HPDE6-E6E7 (cell line): ENCODE measurements around the gene CERS1.

Experiments
- DNase-seq: peaks from one replicate; pipeline ENCODE4 v3.0.0; 2011; ENCODE audit warnings: missing footprints; ENCODE audit errors: extremely low spot score

The CERS1 gene

DNA sequence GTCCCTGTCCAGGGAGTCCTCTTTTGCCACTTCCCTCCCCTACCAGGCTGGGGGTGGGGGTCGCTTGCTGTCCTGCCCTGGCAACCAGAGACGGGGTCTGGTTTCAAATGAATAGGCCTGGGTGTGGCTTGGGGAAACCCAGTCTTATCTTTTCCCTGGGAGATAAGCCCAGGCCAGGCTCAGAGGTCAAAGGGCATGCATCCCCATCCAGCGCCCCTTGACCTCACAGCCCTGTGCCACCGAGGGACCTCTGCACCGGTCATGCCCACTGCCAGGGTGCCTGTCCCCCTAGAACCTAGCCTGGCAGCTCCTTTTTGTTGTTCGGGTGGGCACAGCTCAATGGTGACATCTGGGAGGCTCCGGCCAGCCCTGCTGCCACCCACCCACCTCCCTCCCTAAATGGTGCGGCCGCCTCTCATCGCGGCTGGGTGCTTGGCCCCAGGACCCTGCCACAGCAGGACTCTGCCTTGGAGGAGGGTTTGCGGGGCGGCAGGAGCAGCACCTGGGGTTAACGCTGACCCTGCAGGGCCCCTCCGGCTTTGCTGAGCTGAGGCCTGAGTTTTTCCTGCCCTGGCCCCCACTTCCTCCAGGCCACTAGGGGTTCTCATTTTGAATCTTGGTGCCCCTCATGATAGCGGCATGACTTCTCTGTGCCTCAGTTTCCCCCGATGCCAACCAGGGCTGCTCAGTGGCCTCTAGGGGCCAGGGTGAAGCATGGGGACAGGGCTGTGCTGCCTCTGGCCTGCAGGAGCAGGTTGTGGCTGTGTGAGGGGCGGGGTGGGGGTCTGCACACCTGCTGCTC is 2.9 kb upstream of the CERS1 start:
- no peak for DNase-seq

DNA sequence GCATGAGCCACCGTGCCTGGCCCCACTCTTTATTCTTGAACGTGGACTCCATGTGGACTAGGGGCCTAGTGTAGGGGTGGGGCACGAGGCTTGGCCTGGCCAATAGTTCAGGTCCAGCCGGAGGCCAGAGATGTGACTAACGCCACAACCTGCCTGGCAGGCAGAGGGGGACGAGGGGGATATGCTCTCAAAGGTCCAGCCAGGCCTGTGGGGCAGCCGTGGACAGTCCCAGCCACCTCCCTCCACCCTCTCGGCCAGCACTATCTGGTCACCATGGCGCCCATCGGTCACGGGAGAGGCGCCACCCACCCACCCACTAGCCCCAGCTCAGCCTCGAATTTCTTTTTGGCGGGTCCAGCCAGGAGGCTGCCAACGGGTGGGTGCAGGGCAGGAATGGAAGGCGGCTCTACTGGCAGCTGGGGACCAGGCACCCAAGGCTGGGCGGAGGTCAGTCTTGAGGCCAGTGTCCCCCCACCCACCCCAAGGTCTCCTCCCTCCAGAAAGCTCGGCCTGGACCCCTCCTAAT is 2.2 kb upstream of the CERS1 start:
- no peak for DNase-seq

DNA sequence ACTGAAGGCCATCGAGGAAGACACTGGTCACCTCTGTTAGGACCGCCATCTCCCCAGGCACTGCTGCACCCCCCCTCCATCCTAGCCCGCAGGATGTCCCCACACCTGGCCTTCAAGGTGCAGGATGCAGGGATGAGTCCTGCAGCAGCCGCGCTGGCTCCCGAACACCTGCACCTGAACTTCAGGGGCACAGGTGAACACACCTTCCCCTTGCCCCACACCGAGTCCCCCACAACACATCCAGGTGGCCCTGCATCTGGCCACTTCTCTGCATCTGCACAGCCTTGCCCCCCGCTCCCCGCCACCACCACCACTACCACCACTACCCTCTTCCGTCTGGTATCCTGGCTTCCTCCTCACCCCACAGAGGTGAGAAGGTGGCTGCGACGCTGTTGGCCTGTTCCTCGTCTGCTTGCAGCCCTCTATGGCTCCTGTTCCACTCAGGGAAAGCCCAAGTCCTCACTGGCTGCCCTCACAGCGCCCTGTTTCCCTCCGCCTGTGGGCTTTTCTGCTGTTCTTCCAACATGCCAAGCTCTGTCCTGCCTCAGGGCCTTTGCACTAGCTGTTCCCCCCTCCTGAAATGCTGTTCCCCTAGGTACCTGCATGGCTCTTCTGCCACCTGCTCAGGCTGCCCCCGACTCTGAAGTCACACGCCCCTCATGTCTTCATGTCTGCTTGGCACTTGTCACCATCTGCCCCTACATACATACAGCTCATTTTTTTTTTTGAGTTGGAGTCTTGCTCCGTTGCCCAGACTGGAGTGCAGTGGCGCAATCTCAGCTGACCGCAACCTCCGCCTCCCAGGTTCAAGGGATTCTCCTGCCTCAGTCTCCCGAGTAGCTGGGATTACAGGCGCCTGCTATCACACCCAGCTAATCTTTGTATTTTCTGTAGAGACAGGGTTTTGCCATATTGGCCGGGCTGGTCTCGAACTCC is 1.4 kb upstream of the CERS1 start:
- no peak for DNase-seq

DNA sequence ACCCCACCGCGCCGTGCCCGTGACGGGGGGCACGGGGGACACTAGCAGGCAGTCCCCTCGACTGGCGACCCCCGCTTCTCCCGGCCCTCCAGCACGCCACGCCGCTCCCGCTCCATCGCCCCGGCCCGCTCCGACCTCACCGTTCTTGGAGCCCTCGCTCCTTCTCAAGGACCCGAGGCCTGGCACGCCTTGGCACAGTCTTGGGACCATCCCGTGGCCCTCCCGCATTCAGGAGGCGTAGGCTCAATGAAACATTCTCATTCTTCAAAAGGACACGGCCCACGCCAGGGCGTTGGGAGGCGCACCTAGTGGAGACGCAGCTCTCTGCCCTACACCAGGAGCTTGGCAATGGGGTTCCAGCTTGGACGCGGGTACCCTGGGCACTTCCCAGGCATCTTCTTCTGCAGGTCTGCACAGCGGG is 473 bp upstream of the CERS1 start:
- DNase-seq, result no peak

DNA sequence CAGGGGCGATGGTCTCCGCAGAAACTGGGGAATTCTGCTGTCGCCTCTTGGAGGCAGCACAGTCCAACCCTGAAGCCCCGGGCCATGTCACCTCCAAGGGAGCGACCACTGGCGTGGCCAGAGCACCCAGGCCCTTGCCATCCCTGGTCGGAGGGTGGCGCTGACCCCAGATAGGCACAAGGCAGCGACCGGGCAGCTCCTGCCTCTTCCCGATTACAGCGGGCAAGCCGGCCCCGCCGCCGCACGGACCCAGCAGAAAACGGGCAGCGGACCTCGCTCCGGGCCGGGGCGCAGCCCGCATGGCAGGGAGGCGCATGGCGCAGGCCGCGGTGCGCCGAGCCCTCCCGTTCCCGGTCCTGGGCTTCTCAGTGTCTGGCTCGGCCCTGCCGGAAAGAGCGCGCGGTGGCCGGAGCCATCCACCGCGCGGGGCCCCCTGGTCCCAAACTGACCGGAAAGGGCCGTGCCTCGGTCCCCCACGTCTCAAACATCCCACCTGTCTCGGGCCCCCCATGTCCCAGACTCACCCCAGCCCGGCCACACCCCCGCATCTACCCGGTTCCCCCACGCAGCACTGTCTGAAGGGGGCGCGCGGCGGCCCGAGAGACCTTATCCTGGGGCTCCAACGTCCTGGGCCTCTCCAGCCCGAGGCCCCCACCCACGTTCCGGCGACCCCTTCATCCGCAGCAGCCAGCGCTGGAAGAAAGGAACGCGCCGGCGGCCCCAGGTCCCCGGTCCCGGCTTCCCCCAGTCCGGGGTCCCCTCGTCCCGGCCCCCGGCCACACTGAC is 727 bp downstream of the CERS1 start:
- no peak for DNase-seq

DNA sequence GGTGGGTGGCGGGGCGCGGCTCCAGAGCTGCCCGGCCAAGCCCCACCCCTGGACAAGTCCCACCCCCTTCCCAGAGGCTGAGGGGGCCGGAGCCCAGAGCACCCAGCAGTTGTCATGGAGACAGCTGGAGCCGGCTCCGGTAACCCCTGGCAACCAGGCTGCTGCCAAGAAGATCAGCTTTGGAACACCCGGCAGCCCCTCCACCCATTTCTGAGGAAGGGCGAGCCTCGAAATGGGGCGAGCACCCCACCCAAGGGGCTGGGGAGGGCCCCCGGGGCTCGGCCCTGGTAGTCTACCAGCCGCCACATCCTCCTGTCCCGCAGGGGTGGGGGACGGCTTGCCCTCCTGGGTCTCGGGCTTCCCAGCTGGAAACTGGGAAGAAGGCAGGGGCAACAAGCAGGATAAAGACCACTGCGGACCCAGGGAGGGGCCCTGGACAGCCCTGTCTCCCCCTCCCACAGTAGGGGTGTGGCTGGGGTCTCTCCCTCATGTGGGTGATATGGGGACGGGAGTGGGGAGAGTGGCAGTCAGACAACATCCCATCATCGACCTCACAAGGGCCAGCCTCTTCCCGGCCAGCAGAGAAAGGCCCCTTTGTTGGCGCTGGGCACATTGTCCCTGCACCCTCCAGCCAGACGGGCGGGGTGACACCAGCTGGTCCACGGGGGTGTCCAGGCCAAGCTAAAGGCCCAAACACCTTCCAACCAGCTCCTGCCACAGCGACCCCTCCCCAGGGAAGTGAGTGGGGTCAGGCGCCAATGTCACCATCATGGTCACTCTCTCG is 1.5 kb downstream of the CERS1 start:
- DNase-seq, result no peak

DNA sequence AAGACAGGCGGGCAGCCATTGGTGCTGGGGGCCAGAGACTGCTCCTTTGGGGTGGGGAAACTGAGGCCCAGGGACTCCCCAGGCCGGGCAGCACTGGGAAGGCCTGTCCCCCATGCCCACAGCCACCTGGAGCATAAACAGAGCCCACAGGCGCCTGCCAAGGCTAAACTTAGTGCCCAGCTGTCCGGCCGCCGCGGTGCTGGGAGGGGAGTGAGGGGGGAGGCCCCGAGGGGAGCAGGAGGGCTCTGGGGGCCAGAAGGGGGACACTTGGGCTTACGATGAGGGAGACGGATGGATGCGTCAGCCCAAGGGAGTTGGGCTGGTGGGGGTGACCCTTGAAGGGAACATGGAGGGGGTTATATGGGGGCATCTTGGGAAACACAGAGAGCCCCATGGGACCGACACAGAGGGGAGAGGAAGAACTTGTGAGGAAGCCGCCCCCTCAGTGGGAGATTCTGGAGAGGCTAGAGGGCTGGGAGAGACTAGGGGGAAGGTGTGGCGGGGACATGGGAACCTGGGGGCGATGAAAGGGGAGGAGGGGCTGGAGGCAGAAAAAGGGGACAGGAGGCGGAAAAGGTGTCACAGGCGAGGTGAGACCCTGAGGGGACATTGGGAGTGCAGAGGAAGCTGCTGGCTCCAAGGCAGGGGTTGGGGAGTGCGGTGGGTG is 2.2 kb downstream of the CERS1 start:
- no peak for DNase-seq

DNA sequence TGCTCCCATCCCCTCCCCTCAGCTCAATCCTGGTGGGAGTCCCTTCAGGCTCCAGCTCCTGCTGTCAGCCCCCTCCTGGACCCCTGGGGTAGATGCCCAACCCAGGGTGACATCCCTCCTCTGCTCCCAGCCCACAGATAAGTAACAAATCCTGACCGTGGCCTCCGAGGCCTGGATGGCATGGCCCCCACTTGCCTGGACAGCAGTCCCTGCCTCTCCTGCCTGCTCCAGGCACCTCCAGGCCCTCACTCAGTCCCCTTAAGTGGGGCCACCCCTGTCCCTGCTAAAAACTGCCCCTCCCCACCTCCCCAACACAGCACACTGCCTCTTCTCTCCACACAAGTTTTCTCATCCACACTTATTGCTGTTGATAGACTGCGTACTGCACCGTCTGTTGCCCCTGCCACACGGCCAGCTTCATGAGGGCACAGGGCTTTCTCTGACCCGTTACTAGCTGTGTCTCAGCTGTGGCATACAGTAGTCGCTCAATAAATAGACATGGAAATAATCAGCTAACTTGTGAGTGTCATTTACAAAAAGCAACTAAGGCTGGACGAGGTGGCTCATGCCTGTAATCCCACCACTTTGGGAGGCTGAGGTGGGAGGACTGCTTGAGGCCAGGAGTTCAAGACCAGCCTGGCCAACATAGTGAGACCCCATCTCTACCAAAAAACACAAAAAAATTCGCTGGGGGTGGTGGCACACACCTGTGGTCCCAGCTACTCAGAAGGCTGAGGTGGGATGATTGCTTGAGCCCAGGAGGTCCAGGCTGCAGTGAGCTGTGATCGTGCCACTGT is 5.8 kb downstream of the CERS1 start:
- no peak for DNase-seq

DNA sequence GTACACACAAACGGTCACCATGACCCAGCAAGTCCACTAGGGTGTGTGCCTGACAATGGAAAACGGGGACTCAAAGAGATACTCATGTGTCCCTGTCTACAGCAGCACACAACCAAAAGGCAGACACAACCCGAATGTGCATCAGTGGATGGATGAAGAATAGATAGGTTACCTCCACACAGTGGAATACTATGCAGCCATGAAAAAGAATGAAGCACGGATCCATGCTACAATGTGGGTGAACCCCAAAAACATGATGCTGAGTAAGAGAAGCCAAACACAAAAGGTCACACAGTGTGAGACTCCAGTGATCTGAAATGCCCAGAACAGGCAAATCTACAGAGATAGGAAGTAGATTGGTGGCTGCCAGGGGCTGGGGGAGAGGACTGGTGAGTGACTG is 9.0 kb downstream of the CERS1 start:
- DNase-seq, result no peak

DNA sequence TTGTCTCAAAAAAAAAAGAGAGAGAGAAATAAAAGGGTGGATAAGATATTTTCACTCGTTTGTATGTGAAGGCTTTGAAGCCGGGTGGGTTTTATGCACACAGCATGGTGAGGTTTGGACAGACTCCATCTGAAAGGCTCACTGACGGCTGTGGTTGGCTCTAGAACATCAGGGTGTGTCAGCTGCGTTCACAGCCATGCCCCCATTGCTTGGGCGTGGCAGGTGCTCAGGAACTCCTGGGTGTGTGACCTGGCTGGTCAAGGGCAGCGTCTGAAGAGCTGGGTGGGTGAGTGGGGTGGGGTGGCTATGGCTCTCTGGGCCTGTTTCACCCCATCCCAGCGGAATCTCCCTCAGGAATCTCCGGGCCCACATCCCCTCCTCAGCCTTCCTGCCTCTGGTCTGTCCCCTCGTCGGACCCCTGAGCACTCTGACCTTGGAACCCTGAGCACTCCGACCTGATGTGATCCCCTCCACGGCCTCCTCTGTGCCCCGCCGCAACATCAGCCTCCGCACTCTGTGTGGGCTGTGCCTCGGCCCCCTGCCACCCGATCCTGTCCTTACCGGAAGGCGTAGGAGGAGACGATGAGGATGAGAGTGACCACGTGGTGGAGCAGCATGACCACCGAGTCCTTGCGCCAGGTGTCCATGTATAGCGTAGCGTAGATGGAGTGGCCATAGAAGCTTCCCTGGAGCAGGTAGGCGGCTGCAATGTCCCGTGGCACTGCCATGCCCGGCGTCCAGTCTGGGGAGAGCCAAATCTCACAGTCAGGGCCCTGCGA is 12.2 kb downstream of the CERS1 start:
- DNase-seq, result no peak

DNA sequence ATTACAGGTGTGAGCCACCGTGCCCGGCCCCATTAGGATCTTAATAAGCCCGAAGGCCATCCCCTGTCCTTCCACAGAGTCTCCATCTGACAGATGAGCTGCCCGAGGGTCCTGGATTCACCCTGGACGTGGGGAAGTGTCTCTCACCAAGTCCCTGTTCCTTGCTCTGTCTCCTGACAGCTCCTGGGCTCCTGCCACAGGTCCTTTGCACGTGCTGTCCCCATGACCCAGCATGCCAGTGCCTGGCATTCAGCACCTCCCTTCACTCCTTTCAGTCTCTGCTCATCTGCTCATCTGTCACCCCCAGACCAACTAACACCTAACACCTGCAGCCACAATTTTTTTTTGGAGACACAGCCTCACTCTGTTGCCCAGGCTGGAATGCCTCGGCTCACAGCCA is 14.5 kb downstream of the CERS1 start:
- DNase-seq, result no peak

DNA sequence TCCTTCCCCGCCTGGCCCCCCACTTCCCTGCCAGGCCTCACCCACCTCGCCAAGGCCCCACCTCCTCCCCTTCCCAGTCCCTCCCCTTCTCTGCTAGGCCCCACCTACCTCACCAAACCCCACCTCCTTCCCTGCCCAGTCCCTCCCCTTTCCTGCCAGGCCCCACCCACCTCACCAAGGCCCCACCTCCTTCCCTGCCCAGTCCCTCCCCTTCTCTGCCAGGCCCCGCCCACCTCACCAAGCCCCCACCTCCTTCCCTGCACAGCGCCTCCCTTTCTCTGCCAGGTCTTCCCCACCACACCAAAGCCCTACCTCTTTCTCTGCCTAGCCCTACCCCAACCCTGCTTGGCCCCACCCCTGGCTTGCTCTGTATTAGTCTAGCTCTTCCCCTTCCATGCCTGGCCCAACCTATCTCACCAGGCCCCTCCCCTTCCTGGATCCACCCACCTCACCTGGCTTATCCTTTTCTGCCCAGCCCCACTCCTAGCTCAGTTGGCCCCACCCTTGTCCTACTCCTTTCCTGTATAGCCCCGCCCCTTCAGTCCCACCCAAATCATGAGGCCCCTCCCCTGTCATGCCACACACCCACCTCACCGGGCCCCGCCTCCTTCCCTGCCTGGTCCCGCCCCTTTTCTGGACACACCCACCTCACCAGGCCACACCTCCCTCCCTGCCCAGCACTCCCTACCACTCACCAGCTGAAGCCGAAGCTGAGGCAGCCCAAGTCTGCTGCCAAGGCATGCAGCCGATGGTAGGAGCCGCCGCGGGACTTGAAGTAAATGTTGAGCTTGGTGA is 16.2 kb downstream of the CERS1 start:
- no peak for DNase-seq

DNA sequence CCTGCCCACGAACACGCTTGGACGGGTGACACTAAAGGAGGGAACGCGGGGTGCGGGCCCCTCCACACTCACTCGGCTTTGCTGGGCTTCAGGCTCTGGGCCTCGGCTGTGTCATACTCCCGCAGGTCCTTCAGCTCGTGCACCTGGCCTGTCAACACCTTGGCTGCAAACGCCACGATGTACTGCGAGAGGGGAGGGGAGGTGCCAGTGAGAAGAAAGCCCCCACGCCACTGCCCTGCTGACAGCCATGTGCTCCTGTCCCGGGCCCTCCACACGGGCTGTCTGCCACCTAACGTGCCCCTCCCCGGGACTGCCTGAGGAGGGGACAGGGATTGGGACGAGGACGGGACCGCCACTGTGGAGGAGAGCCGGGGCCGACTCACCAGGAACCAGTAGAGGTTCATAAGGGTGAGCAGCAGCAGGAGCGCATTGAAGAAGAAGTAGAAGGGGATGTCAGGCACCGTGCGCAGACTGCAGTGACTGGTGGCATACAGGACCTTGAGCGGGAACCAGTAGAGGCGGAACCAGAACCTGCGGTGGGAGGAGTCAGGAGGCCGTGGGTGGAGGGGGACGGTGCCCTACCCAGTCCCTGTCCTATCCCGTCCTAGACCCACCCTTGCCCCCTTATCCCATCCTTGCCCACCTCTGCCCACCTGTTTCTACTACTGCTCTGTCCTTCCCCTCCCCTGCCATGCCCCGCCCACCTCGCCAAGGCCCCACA is 16.9 kb downstream of the CERS1 start:
- DNase-seq, result no peak

DNA sequence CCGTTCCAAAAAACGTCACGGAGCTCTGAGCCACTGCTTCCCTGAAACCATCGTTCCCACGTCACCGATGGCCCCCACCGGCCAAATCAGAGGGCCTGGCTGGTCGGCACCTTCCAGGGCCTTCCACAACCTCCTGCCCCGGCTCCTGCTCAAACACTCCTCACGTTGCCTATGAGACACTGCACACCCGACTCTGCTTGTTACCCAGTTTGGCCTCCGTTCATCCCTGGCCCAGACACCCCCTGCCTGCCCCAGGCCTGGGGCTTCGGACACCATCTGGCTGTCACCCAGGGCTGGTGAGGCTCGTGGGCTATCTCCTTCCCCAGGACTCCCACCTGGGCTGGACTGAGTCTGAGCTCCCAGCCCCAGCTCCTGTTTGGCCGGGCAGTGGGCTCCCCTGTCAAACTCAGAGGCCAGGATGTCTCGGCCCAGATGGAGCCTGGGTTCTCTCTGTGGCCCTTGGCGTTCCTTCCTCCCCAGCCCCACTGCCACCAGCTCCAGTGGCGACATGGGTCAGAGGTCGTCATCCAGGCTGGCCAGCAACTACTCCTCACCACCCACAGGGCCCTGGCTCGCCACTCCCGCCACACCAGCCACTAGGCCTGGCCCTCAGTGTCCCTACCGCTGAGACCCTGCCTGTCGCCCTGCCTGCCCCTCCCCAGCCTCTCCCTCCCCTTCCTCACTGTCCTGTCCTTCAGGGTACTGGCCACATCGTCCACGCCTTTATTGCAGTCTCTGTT is 17.7 kb downstream of the CERS1 start:
- no peak for DNase-seq

DNA sequence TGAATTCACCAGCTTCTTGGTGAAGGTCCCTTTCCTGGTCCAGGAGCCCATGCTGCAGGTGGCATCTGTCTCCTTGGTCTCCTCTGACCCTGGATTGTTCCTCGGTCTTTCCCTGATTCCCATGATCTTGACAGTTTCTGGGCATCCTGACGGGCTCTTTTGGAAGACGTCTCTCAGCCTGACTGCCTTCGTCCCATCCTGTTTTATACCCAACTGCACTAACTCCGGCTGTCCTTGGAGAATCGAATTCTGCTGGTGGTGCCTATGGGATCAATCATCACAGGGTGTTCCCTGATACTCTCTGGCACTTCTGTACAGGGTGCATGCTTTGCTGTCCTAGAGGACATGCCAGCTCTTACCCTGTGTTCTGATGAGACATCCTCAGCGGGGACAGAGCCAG is 19.1 kb downstream of the CERS1 start:
- DNase-seq, result no peak

DNA sequence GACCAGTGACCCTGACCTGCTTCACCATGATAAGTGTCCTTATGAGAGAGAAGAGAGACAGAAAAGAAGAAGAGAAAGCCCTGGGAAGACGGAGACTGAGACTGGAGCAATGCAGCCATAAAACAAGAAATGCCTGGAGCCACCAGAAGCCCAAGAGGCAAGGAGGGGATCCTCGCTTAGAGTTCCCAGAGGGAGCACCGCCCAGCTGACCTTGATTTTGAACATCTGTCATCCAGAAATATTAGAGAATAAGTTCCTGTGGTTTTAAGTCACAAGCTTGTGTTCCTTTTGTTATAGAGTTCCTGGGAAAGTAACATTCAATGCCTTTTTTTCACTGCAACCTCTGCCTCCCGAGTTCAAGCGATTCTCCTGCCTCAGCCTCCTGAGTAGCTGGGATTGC is 20.2 kb downstream of the CERS1 start:
- no peak for DNase-seq

DNA sequence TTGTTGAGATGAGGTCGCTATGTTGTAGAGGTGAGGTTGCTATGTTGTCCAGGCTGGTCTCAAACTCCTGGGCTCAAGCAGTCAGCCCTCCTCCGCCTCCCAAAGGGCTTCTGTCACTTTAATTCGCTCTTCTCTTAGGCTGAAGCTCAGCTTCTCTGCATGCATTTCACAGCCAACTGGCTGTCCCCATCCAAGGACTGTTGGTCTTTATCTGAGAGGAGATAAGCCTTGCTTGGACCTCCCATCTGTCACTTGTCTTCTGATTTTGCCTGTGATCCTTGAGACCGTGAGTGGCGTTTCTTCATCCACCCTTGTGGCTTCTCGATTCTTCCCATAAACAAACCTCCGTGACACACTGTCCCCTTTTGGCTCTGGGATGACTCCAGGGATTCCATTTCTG is 24.4 kb downstream of the CERS1 start:
- no peak for DNase-seq
